ENCODE results near the gene TNFAIP8L2.
A peak's percentile ranks its signal among the peaks of the same experiment; 100 is the strongest.

The TNFAIP8L2 gene

GRCh38 chr1:151165738-151166504, 9.5 kb downstream of the TNFAIP8L2 start, which contains the start of the genes LYSMD1 and SCNM1:
Gene LYSMD1, minus strand, starts transcription at chr1:151165902. Its CDS starts 644 bp downstream, at chr1:151165258.
Gene SCNM1, plus strand, starts transcription at chr1:151166144. Its CDS starts 9 bp downstream, at chr1:151166153.
- Histone ChIP-seq H3K36me3 (ENCODE audit: insufficient read depth, low read length) (peaks cover 43% of the 10 kb centered on the region), H3K27me3 (ENCODE audit: insufficient read depth, low read length, poor library complexity) (no peaks in the 10 kb centered on the region)

GRCh38 chr1:151166505-151166956, 10.1 kb downstream of the TNFAIP8L2 start:
- no peaks in the 10 kb centered on the region for H3K27me3 ChIP-seq (ENCODE audit: insufficient read depth, low read length, poor library complexity)
- H3K27ac ChIP-seq (ENCODE audit: low read length) = peak overlapping the region; percentile 75
- peak; percentile 24 for DNase-seq
- TF ChIP-seq EZH2 (IDR thresholded peaks at IDR 0.05; ENCODE audit: borderline replicate concordance, low read depth, low read length, severe bottlenecking) = no peak
- TF ChIP-seq CTCF (IDR thresholded peaks at IDR 0.05; ENCODE audit: borderline replicate concordance, extremely low read depth, low read length, poor library complexity, severe bottlenecking) = no peak
- H3K9ac ChIP-seq (ENCODE audit: low read depth, low read length) = peak overlapping the region; percentile 71
- no peak for ATAC-seq (ENCODE audit: insufficient read depth, low read depth)
- H3K79me2 ChIP-seq (ENCODE audit: insufficient read depth, low read length) = peaks cover 38% of the 10 kb centered on the region
- H3K36me3 ChIP-seq (ENCODE audit: insufficient read depth, low read length) = peaks cover 39% of the 10 kb centered on the region
- H3K4me1 ChIP-seq (ENCODE audit: insufficient read depth, low read length) = peaks cover 31% of the 10 kb centered on the region
- H3K4me3 ChIP-seq (ENCODE audit: low read depth in 1 of 2, low read length in 2 of 2) = peak overlapping the region; percentile 89 to 91
- H2AFZ ChIP-seq (ENCODE audit: low read depth, low read length) = peak overlapping the region; percentile 91
- no peaks in the 10 kb centered on the region for H4K20me1 ChIP-seq (ENCODE audit: insufficient read depth, low read length)
- H3K4me2 ChIP-seq (ENCODE audit: insufficient read depth, low read length) = peak overlapping the region; percentile 96
- no peaks in the 10 kb centered on the region for H3K9me3 ChIP-seq (ENCODE audit: insufficient read depth, low read length, severe bottlenecking)

More at GRCh38 chr1:151165738-151166504, 9.5 kb downstream of the TNFAIP8L2 start, which contains the start of the genes LYSMD1 and SCNM1:
- Histone ChIP-seq H3K4me1 (ENCODE audit: insufficient read depth, low read length) (peaks cover 31% of the 10 kb centered on the region), H2AFZ (ENCODE audit: low read depth, low read length) (peak within 1 kb of the TSS; percentile 91), H4K20me1 (ENCODE audit: insufficient read depth, low read length) (no peaks in the 10 kb centered on the region), H3K9me3 (ENCODE audit: insufficient read depth, low read length, severe bottlenecking) (no peaks in the 10 kb centered on the region), H3K27ac (ENCODE audit: low read length) (peak within 1 kb of the TSS; percentile 90), H3K79me2 (ENCODE audit: insufficient read depth, low read length) (peaks cover 38% of the 10 kb centered on the region), H3K4me3 (ENCODE audit: low read depth in 1 of 2, low read length in 2 of 2) (peak within 1 kb of the TSS; percentile 89 to 91), H3K9ac (ENCODE audit: low read depth, low read length) (peak within 1 kb of the TSS; percentile 71), H3K4me2 (ENCODE audit: insufficient read depth, low read length) (peak within 1 kb of the TSS; percentile 96)
- ATAC-seq (ENCODE audit: insufficient read depth, low read depth) (peak; percentile 95), DNase-seq (peak; percentile 98)
- TF ChIP-seq CTCF (IDR thresholded peaks at IDR 0.05; ENCODE audit: borderline replicate concordance, extremely low read depth, low read length, poor library complexity, severe bottlenecking) (no peak), EZH2 (IDR thresholded peaks at IDR 0.05; ENCODE audit: borderline replicate concordance, low read depth, low read length, severe bottlenecking) (no peak)

- Histone ChIP-seq H3K4me3 (ENCODE audit: low read depth in 1 of 2, low read length in 2 of 2) (peak overlapping the region; percentile 89 to 91; a peak in 3 of 4 replicates), H3K27me3 (ENCODE audit: insufficient read depth, low read length, poor library complexity) (no peaks in the 10 kb centered on the region), H3K9ac (ENCODE audit: low read depth, low read length) (peak overlapping the region; percentile 71), H2AFZ (ENCODE audit: low read depth, low read length) (no peak overlapping the region), H3K9me3 (ENCODE audit: insufficient read depth, low read length, severe bottlenecking) (no peaks in the 10 kb centered on the region), H3K79me2 (ENCODE audit: insufficient read depth, low read length) (peaks cover 38% of the 10 kb centered on the region), H4K20me1 (ENCODE audit: insufficient read depth, low read length) (no peaks in the 10 kb centered on the region), H3K4me1 (ENCODE audit: insufficient read depth, low read length) (peaks cover 31% of the 10 kb centered on the region), H3K27ac (ENCODE audit: low read length) (peak overlapping the region; percentile 75; the same call in 1 of the 2 replicates), H3K36me3 (ENCODE audit: insufficient read depth, low read length) (peaks cover 34% of the 10 kb centered on the region), H3K4me2 (ENCODE audit: insufficient read depth, low read length) (peak overlapping the region; percentile 96)
- DNase-seq = no peak
- TF ChIP-seq CTCF (IDR thresholded peaks at IDR 0.05; ENCODE audit: borderline replicate concordance, extremely low read depth, low read length, poor library complexity, severe bottlenecking) (no peak), EZH2 (IDR thresholded peaks at IDR 0.05; ENCODE audit: borderline replicate concordance, low read depth, low read length, severe bottlenecking) (no peak)
- no peak for ATAC-seq (ENCODE audit: insufficient read depth, low read depth)
These were observed 10.7 kb downstream of the TNFAIP8L2 start for GRCh38 chr1:151167116-151167515.

Data from DND-41 (cell line).